B cell (primary cell): Measurements from ENCODE around the gene SCEL. TPM values are rescaled to one million over a fixed set of nuclear protein-coding genes. Genes with fewer than 3 reads are reported as not detected.

Source experiments
- ATAC-seq: fragments of 200-7000 bp; cut with Tn5 transposase; one replicate; pipeline ENCODE4 v1.10.0; 2021; ENCODE audit warnings: low read depth, mild to moderate bottlenecking, moderate number of reproducible peaks, moderate library complexity
- CTCF ChIA-PET: fragments of 350-600 bp; sonication (Branson Sonifier 250); formaldehyde crosslinking; loops from one replicate; lab custom pipeline; 2021; ENCODE audit warnings: antibody characterized with exemption, inconsistent platforms; lab: Charles Lee
- POLR2A ChIA-PET: fragments of 350-600 bp; sonication (Branson Sonifier 250); formaldehyde crosslinking; loops from one replicate; lab custom pipeline; 2021; ENCODE audit warnings: antibody characterized with exemption; lab: Charles Lee
- DNase-seq: peaks from one replicate; pipeline ENCODE4 v3.0.0; 2013
- H2AFZ ChIP-seq: 2 replicates; pipeline ENCODE4 v1.6.1; 2012; ENCODE audit warnings: mild to moderate bottlenecking, low read depth, low read length; ENCODE audit not compliant: insufficient read depth, poor library complexity, severe bottlenecking
- H3K27ac ChIP-seq, 2 donors: 1 replicate in 1 of 2; 2 replicates in 1 of 2; pipeline ENCODE4 v1.5.1; 2012 to 2013; ENCODE audit warnings: low read length in 2 of 2, mild to moderate bottlenecking in 2 of 2, moderate library complexity in 1 of 2
- H3K27me3 ChIP-seq, 4 experiments: fragments of 200-600 bp in 1 of 4; sonication (generic) in 1 of 4; replicated peaks in 1 of 4; 1 replicate in 2 of 4; 2 replicates in 2 of 4; pipeline versions ENCODE4 v1.6.1 to v1.7.0; 2013 to 2016; ENCODE audit warnings: low read length in 3 of 4, mild to moderate bottlenecking in 2 of 4, mixed read lengths in 1 of 4, moderate library complexity in 1 of 4; ENCODE audit not compliant: insufficient read depth in 4 of 4, control insufficient read depth in 3 of 4; ENCODE audit errors: control extremely low read depth in 1 of 4
- H3K36me3 ChIP-seq, 2 experiments: replicated peaks in 1 of 2; 1 replicate in 1 of 2; 2 replicates in 1 of 2; pipeline versions ENCODE4 v1.6.1 to v1.7.1; 2013; ENCODE audit warnings: low read length in 1 of 2; ENCODE audit not compliant: insufficient read depth in 2 of 2, control insufficient read depth in 1 of 2; ENCODE audit errors: control extremely low read depth in 1 of 2, extremely low read depth in 1 of 2
- H3K4me1 ChIP-seq, 2 donors: fragments of 200-600 bp in 1 of 2; sonication (generic) in 1 of 2; 1 replicate in 1 of 2; 2 replicates in 1 of 2; pipeline versions ENCODE4 v1.5.1 to v1.6.1; 2013 to 2017; ENCODE audit warnings: low read length in 2 of 2; ENCODE audit not compliant: control insufficient read depth in 2 of 2, insufficient read depth in 2 of 2
- H3K4me2 ChIP-seq: replicated peaks from 2 replicates; pipeline ENCODE3; 2012; ENCODE audit warnings: mild to moderate bottlenecking, low read depth, low read length; ENCODE audit not compliant: poor library complexity, severe bottlenecking
- H3K4me3 ChIP-seq, 5 experiments: fragments of 200-600 bp in 1 of 5; sonication (generic) in 1 of 5; 1 replicate in 3 of 5; 2 replicates in 2 of 5; pipeline versions ENCODE4 v1.5.1 to v1.7.0; 2011 to 2016; ENCODE audit warnings: low read length in 4 of 5, mild to moderate bottlenecking in 4 of 5, low read depth in 2 of 5, control low read depth in 1 of 5, moderate library complexity in 1 of 5; ENCODE audit not compliant: insufficient read depth in 1 of 5; ENCODE audit errors: control extremely low read depth in 1 of 5, extremely low read depth in 1 of 5
- H3K79me2 ChIP-seq: fragments of 200-600 bp; sonication (generic); one replicate; pipeline ENCODE4 v1.6.0; 2016; ENCODE audit warnings: low read length; ENCODE audit not compliant: control insufficient read depth, insufficient read depth
- H3K9ac ChIP-seq: fragments of 200-600 bp; sonication (generic); 2 replicates; pipeline ENCODE4 v1.6.1; 2017; ENCODE audit warnings: mild to moderate bottlenecking, low read length, moderate library complexity
- H3K9me3 ChIP-seq, 3 donors: one replicate each; pipeline versions ENCODE4 v1.6.1 to v1.7.1; 2013; ENCODE audit warnings: low read length in 2 of 3; ENCODE audit not compliant: control insufficient read depth in 2 of 3, insufficient read depth in 1 of 3; ENCODE audit errors: control extremely low read depth in 1 of 3
- H4K20me1 ChIP-seq: 2 replicates; pipeline ENCODE4 v1.6.0; 2012; ENCODE audit warnings: mild to moderate bottlenecking, low read length; ENCODE audit not compliant: insufficient read depth, control insufficient read depth, poor library complexity, severe bottlenecking
- H3K27ac Mint-ChIP-seq: one replicate; pipeline ENCODE4 v1.8.0; 2021; ENCODE audit warnings: mixed read lengths
- H3K27me3 Mint-ChIP-seq: one replicate; pipeline ENCODE4 v1.8.0; 2021; ENCODE audit warnings: mixed read lengths
- H3K4me1 Mint-ChIP-seq: one replicate; pipeline ENCODE4 v1.8.0; 2021; ENCODE audit warnings: mixed read lengths
- H3K4me3 Mint-ChIP-seq: one replicate; pipeline ENCODE4 v1.8.0; 2021; ENCODE audit warnings: mixed read lengths
- H3K9me3 Mint-ChIP-seq: one replicate; pipeline ENCODE4 v1.8.0; 2022; ENCODE audit warnings: mixed read lengths; ENCODE audit not compliant: insufficient read depth
- EZH2 ChIP-seq: IDR thresholded peaks from 2 replicates; pipeline ENCODE4 v1.6.1; 2012; ENCODE audit warnings: borderline replicate concordance, low read depth, mild to moderate bottlenecking, moderate library complexity, low read length; ENCODE audit not compliant: insufficient read depth, poor library complexity, severe bottlenecking
- WGBS: methylation state at CpG from one replicate; pipeline ENCODE4 v1.1.5; 2013; ENCODE audit warnings: missing lambda C conversion rate; ENCODE audit not compliant: insufficient coverage; 5-methylcytosine and 5-hydroxymethylcytosine counted together
- intact Hi-C: fragments of 100-400 bp; cut with micrococcal nuclease; formaldehyde crosslinking; loops from one replicate; pipeline ENCODE4 v1.10.0; 2022
- polyA plus RNA-seq: library from polyadenylated mRNA; depleted of rRNA; stranded (reverse); fragments of >200 nt; gene quantifications from 2 replicates; pipeline ENCODE4 v1.2.3, GENCODE V29; 2012
- total RNA-seq, 2 donors: library from RNA; stranded (reverse); fragments of 120-200 nt in 1 of 2; gene quantifications; 1 replicate in 1 of 2; 2 replicates in 1 of 2; pipeline versions ENCODE4 v1.2.3 to v1.2.4, GENCODE V29; 2013 to 2022
- TF ChIP-seq, protein P1 (sequence below): fragments of 200-600 bp; IDR thresholded peaks from one replicate; pipeline ENCODE4 v1.8.0; 2022; ENCODE audit warnings: antibody characterized with exemption, mild to moderate bottlenecking

SCEL gene
- total and polyA plus RNA-seq, 2 donors (not counting 1 experiment from before 2014, with no cell fraction given) = not detected

DNA sequence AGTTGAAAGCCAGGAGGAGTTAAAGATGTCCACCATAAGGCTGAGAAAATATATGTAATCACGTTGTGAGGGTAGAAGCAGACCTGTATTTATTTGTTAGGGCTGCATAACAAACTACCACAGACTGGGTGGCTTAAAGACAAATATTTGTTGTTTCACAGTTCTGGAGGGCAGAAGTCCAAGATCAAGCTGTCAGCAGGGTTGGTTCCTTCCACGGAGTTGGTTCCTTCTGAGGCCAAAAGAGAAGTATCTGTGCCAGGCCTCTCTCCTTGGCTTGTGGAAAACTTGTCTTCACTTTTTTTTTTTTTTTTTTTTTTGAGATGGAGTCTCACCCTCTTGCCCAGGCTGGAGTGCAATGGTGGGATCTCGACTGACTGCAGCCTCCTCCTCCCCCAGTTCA, 88.3 kb downstream of the SCEL start:
- Mint-ChIP-seq H3K4me1 (no peaks in the 10 kb centered on the region), H3K9me3 (no peaks in the 10 kb centered on the region), H3K27ac (no peak overlapping the region), H3K27me3 (peaks cover 16% of the 10 kb centered on the region), H3K4me3 (no peak overlapping the region)
- ChIA-PET POLR2A (no interaction called here), CTCF (no interaction called here)
- H3K36me3 ChIP-seq = no peaks in the 10 kb centered on the region
- H3K9me3 ChIP-seq = no peaks in the 10 kb centered on the region
- intact Hi-C loops = no loop called here
- H3K4me3 ChIP-seq = no peak overlapping the region
- no peak for DNase-seq
- WGBS = 100% methylated on average over 1 of the region's 3 CpGs
- no peaks in the 10 kb centered on the region for H3K79me2 ChIP-seq
- ATAC-seq = no peak
- no peak for TF ChIP-seq EZH2
- TF ChIP-seq, protein P1, sequence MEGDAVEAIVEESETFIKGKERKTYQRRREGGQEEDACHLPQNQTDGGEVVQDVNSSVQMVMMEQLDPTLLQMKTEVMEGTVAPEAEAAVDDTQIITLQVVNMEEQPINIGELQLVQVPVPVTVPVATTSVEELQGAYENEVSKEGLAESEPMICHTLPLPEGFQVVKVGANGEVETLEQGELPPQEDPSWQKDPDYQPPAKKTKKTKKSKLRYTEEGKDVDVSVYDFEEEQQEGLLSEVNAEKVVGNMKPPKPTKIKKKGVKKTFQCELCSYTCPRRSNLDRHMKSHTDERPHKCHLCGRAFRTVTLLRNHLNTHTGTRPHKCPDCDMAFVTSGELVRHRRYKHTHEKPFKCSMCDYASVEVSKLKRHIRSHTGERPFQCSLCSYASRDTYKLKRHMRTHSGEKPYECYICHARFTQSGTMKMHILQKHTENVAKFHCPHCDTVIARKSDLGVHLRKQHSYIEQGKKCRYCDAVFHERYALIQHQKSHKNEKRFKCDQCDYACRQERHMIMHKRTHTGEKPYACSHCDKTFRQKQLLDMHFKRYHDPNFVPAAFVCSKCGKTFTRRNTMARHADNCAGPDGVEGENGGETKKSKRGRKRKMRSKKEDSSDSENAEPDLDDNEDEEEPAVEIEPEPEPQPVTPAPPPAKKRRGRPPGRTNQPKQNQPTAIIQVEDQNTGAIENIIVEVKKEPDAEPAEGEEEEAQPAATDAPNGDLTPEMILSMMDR = no peak
- H3K27ac ChIP-seq = no peak overlapping the region
- no peak overlapping the region for H2AFZ ChIP-seq
- no peaks in the 10 kb centered on the region for H4K20me1 ChIP-seq
- H3K4me1 ChIP-seq = no peaks in the 10 kb centered on the region
- H3K27me3 ChIP-seq = no peaks in the 10 kb centered on the region
- H3K4me2 ChIP-seq = no peak overlapping the region
- H3K9ac ChIP-seq = no peak overlapping the region

DNA sequence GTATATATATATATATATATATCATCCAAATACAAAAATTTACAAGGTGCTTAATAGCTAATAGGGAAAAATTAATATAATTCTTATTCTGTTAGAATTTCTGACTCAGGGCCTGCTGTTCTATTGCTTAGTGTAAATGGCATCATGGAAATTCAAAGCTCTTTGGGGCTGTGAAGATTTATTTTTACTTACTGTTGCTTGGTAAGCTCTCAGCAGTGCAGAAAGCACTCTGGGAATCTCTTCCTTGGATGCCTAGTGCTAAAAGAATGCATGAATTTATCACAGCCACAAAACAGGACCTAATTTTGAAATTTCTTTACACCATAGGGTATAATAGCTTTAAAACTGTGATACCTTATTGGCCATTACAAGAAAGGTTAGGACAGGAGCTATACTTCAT, 92.7 kb downstream of the SCEL start:
- ChIA-PET CTCF (no interaction called here), POLR2A (interaction anchor here (0.6 kb wide), 1 partner anchor 286 kb away, joined by 3 read pairs; no protein-coding TSS in a partner anchor)
- H3K9me3 ChIP-seq = no peaks in the 10 kb centered on the region
- H3K79me2 ChIP-seq = no peaks in the 10 kb centered on the region
- Mint-ChIP-seq H3K4me1 (no peaks in the 10 kb centered on the region), H3K27ac (no peak overlapping the region), H3K27me3 (peaks cover 15% of the 10 kb centered on the region), H3K4me3 (no peak overlapping the region), H3K9me3 (no peaks in the 10 kb centered on the region)
- no peaks in the 10 kb centered on the region for H3K36me3 ChIP-seq
- no peak overlapping the region for H3K4me3 ChIP-seq
- H2AFZ ChIP-seq = no peak overlapping the region
- no peaks in the 10 kb centered on the region for H3K27me3 ChIP-seq
- no peak overlapping the region for H3K27ac ChIP-seq
- H4K20me1 ChIP-seq = no peaks in the 10 kb centered on the region
- no peak overlapping the region for H3K9ac ChIP-seq
- H3K4me2 ChIP-seq = no peak overlapping the region
- intact Hi-C loops = no loop called here
- TF ChIP-seq, protein P1 = no peak
- TF ChIP-seq EZH2 = no peak
- ATAC-seq (no peak), DNase-seq (no peak)
- no peaks in the 10 kb centered on the region for H3K4me1 ChIP-seq
